ENCODE results near the gene RHEX.
"Not testable (repeated sequence)": the region's sequence is repeated elsewhere in the genome, so short reads cannot be mapped to it uniquely, and the experiment has no call there.

RHEX gene

DNA sequence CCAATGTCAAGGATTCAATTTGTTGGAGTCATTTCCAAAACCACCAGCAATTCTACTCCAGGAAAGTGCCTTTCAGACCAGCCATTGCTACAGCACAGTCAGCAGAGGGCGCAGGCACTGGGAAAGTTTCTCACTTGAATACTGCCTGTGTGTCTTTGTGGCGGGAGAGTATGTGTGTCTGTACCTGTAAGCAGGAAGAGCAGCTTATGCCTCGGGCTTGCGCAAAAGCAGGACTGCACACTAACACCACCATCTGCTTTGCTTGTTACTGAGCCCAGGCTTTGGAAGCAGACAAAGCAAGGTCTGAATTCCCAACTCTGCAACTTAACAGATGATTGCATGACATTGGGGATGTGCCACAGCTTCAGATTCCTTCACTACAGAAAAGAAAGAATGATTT, 22.3 kb upstream of the RHEX start:
- DNase-seq = peak; percentile 73

DNA sequence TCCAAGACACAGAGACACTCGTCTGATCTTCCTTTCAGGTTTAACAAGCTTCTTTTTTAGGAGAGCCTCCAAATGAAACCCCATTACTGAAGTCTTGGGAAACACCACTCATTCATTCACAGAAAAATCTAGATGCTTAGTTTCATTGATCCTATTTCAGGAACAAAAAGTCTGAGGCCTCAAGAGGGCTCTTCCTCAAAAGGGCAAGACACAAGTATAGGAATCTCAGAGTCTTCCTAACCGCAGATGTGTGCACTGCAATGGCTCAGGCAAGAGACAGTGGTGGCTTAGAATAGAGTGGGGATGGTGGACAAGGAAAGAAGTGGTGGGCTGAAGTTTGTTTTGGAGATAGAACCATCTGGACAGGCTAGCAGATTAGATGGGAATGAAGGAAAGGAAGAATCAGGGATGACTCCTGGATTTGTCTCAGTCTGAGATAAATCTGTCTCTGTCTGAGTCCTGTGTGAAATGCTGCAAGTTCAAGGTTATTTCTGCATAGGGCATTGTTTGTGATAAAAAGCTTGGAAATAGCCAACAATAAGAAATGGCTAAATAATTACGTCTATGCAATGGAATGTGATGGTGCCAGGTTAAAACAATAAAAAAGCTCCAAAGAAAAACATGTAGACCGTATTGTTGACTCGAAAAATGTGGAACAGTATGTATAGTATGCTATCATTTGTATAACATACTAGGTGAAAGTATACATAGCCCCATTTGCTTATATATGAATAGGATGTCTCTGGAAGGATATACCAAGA, 20.4 kb upstream of the RHEX start:
- no peak for DNase-seq

- DNase-seq = no peak
Measured at GRCh38 chr1:206035027-206035426, 17.9 kb upstream of the RHEX start.

DNA sequence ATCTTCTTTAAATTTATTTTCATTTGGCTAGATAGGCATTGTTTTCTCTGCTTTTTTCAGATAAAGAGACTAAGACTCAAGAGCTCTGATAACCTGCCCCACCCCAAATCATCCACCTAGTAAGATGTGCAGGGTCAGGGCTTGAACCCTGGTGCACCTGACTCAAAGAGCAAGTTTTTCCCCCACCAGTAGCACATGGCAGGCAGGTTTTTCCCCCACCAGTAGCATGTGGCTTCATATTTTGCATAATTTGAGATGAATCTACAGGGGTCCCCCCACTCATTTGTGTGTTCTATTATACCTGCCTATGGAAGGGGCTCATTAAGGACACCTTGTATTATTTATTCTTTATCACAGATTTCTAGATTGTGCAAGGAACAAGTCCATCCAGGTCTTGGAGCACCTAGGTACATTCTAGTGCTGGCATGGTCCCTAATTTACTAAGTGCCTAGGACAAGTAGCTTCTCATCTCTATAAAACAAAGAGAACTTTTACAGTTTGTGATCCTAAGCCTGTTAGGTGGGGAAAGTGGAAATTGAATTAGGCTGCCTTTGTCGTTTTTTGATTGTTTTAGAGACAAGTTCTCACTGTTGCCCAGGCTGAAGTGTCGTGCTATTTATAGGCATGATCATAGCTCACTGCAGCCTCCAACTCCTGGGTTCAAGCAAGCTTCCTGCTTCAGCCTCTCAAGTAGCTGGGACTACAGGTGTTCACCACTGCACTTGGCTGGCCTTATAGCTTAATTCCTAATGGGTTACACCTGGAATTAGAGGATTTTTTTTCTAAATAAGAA, 16.1 kb upstream of the RHEX start:
- no peak for DNase-seq

- no peak for DNase-seq
Measured at GRCh38 chr1:206037581-206037980, 15.4 kb upstream of the RHEX start.

DNA sequence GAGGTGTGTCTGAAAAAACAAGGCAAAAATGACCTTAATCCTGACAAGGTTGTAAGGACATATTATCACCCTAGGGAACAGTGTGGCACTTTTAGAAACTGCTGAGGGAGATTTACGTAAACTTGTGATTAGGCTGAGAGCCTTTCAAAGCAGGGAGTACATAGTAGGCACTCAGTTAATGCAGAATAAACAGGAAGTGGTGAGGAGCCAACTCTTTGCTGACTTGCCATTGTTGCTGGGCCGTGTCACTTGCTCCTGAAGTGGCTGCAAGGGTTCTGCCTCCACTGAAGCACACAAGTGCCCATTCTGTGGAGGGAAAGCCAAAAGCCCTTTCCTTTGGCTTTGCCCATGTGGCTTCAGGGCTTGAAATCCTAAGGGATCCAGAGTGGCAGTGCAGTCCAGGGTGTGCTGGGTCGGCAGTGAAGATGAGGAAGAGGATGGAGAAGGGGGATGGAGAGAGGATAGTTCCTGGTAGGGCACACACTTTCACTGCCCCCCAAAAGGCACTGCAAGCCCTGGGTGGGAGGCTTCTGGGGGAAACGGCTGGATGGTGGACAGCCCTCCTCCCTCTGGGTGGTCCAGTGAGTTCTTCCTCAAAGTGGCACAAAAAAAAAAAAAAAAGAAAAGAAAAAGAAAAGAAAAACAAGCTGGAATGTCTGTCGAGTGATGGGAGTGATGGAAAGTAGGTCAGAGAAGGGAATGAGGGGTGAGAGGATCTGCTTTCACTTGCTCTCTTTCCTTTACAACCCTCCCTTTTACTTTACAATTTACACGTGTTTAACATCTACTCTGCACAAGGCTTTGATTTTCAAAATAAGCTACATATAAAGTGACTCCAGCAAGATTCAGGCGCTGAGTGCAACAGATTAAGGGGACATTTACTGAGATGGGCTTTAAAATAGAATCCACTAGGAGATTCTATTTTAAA, 13.7 kb upstream of the RHEX start:
- DNase-seq = no peak

- no peak for DNase-seq
Measured at GRCh38 chr1:206040328-206040727, 12.6 kb upstream of the RHEX start.

- no peak for DNase-seq
Measured at GRCh38 chr1:206041640-206042039, 11.3 kb upstream of the RHEX start.

DNA sequence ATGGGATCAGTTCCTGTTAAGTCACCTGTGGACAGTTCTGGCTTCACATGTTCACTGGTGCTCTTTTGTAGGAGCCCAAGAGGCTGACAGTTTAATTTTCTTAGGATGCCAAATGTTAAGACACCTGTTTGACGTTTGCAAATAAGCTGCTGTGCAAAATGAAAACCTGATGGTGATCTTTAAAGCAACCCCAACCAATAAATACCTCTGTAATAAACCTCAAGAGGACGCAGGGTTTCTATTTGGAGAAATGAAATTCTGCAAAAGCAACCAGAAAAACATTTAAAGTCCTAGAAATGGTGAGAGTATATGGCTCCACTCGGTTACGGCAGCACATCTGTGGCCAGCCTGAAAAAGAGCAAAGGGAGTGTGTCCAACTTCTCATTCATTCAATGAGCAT, 5.7 kb upstream of the RHEX start:
- no peak for DNase-seq

GRCh38 chr1:206048582-206048981, 4.4 kb upstream of the RHEX start:
- DNase-seq = no peak

GRCh38 chr1:206049293-206049692, 3.7 kb upstream of the RHEX start:
- no peak for DNase-seq

DNA sequence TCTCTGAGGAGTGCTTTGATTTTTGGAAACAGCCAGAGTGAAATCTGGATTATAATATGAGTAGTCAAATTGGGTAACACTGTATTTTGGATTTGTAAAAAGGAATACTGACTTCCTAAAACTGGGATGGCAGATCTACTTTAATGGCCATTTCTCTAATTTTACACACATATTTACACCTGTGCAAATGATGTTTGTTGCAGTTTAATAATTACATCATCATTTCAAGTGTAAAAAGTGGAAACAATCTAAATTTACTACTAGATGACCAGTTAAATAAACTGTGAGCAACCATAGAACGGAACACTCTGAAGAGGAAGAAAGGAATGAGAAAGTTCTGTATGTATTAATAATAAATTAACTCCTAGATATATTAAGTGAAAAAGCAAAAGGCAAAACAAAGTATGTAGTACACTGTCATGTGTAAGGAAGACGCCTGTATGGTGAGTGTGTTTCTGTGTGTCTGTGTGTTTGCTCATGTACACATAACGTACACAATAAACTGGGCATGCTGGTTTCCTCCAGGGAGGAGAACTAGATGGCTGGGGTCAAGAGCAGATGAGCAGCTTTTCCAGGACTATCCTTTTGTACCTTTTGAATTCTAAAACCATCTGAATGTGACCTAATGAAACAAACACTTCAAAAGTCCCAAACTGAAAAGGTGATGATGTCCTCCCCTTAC, 2.9 kb upstream of the RHEX start:
- DNase-seq = no peak

- no peak for DNase-seq
Measured at GRCh38 chr1:206050655-206051235, 2.2 kb upstream of the RHEX start.

DNA sequence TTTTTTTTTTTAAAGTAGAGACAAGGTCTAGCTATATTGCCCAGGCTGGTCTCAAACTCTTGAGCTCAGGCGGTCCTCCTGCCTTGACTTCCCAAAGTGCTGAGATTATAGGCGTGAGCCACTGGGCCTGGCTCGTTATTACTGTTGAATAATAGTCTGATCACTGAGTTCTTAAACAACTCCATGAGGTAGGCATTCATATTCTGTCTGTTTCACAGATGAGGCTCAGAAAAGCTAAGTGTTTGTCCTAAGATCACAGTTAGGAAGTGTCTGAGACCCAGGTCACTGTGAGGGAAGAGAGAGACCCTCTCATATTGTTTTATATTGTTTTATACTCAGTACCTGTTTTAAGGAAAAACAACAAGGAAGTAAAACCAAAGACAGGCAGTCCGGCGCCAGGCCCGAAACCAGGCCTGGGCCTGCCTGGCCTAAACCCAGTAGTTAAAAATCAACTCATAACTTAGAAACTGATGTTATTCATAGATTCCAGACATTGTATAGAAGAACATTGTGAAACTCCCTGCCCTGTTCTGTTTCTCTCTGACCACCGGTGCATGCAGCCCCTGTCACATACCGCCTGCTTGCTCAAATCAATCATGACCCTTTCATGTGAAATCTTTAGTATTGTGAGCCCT, 625 bp upstream of the RHEX start:
- not testable (repeated sequence) for DNase-seq

DNA sequence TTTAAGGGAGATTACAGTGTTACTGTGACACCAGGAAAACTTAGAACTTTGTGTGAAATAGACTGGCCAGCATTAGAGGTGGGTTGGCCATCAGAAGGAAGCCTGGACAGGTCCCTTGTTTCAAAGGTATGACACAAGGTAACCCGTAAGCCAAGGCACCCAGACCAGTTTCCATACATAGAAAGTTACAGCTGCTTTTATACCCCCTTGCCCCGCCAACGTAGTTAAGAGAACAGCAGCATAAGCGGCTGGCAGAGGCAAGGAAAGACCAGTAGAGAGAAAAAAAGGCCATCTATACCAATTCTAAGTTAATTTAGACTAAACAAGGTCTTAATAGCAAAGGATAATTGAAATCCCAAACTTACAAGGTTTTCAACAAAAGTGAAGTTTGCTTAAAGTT, 643 bp downstream of the RHEX start:
- DNase-seq = not testable (repeated sequence)

DNA sequence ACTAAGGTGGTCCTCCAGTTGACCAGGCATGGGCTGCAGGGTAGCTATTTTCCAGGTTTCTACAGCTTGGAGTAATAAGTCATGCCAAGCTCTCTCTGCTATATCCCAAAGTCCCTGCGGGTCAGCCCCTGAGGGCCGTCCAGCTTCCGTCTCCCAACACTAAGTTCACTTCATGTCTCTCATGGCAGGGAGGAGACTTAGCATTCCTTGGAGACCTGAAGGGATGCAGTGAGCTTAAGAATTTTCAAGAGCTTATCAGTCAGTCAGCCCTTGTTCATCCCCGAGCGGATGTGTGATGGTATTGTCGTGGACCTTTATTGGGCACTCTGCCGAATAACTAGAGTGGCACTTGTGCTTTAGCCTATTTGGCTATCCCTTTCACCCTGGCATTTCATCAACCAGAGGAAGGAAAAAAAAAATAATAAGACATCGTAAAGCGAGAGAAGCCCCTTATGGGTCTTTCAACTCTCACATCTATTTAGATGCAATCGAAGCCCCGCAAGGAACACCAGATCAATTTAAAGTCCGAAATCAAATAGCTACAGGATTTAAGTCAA, 2.2 kb downstream of the RHEX start:
- DNase-seq = not testable (repeated sequence)

DNA sequence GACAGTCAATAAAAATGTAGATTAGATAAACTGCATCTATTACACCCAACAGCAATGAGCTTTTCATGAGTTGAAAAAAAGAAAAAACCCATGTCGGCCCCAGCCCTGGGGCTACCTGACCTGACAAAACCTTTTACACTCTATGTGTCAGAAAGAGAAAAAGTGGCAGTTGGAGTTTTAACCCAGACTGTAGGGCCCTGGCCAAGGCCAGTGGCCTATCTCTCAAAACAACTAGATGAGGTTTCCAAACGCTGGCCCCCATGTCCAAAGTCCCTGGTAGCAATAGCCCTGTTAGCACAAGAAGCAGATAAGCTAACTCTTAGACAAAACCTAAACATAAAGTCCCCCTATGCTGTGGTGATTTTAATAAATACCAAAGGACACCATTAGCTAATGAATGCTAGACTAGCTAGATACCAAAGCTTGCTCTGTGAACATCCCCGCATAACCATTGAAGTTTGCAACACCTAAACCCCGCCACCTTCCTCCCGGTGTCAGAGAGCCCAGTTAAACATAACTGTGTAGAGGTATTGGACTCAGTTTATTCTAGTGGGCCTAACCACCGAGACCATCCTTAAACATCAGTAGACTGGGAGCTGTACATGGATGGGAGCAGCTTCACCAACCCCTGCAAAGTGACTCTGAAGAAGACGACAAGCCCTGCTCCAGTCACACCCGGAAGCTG, 2.8 kb downstream of the RHEX start:
- not testable (repeated sequence) for DNase-seq

DNA sequence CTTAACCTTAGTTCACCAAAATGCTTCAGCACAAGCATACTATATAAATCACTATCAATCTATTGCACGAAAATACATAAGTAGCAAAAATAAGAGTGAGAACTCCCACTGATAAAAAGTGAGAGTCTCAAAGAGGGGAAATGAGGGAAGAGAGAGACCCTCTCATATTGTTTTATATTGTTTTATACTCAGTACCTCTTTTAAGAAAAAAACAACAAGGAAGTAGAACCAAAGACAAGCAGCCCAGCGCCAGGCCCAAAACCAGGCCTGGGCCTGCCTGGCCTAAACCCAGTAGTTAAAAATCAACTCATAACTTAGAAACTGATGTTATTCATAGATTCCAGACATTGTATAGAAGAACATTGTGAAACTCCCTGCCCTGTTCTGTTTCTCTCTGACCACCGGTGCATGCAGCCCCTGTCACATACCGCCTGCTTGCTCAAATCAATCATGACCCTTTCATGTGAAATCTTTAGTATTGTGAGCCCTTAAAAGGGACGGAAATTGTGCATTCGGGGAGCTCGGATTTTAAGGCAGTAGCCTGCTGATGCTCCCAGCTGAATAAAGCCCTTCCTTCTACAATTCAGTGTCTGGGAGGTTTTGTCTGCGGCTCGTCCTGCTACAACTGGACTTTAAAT, 5.4 kb downstream of the RHEX start:
- DNase-seq = not testable (repeated sequence)

- no peak for DNase-seq
Measured at GRCh38 chr1:206058927-206059292, 5.9 kb downstream of the RHEX start.

DNA sequence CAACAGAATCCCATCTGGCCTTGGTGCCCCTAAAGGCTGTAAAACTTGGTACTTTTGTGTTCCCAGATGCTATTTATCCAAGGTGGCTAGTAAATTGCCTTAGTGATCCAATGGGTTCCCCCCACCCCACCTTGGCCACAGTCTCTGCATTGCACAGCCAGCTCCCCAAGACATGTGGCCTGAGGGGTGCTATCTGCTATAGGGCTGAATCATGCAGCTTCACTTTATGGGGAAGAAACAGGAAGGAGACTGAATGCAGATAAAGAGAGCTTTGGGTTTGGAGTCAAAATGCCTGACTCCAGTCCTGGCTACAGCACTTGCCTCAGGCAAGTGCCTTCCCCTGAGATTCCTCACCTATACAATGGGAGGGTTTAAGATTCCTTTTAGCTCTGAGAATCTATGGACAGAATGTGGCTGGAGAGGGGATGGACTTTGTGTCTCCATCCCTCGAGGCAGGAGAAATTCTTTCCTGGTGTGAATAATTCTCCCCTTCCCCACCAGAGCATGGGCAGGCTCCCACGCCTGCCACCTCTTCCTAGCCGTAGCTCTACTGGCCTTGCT, 6.5 kb downstream of the RHEX start:
- no peak for DNase-seq
